ENCODE data around the gene CUL3.

DNA sequence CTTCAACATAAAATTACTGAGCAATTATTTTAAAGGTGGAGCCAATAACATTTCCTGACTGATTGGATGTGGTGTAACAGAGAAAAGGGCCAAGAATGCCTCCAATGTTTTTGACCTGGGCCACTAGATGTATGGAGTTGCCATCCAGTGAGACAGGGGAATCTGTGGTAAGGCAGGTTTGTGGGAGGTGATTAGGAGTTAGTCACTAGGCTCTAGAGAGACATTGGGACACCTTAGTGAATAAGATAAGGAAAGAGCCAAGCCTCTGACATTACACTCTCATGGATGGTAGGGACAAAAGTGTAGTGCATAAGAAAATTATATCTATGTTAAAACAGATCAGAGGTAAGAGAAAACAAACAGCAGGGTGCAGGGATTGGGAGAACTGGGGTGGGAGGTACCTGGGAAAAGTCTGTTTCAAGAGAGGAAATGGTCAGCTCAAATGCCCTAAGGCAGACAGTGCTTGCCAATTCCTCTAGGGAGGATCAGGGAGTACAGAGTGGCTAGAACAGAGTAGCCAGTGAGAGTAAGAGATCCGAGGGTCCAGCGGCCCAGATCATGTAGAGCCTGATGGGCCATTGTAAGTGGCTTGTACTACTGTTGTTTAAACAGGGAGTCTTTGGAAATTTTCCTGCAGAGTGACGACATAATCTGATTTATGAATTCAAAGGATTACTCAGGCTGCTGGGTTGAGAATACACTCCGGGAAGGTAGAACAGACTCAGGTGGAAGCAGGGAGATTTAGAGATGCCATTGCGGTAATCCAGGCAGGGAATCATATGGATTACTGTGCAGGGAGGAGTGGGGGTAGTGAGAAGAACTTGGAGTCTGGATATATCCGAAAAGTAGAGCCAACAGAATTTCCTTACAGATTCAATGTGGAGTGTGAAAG lies 45.7 kb upstream of the CUL3 start:
- no peak for TF ChIP-seq POLR2AphosphoS5 (IDR thresholded peaks at IDR 0.05; ENCODE audit: low read depth, low read length)
- no peak for TF ChIP-seq EGR1 (IDR thresholded peaks at IDR 0.05; ENCODE audit: low read depth)
- TF ChIP-seq, protein P1, sequence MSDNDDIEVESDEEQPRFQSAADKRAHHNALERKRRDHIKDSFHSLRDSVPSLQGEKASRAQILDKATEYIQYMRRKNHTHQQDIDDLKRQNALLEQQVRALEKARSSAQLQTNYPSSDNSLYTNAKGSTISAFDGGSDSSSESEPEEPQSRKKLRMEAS (IDR thresholded peaks at IDR 0.05), result no peak
- TF ChIP-seq, protein P2, sequence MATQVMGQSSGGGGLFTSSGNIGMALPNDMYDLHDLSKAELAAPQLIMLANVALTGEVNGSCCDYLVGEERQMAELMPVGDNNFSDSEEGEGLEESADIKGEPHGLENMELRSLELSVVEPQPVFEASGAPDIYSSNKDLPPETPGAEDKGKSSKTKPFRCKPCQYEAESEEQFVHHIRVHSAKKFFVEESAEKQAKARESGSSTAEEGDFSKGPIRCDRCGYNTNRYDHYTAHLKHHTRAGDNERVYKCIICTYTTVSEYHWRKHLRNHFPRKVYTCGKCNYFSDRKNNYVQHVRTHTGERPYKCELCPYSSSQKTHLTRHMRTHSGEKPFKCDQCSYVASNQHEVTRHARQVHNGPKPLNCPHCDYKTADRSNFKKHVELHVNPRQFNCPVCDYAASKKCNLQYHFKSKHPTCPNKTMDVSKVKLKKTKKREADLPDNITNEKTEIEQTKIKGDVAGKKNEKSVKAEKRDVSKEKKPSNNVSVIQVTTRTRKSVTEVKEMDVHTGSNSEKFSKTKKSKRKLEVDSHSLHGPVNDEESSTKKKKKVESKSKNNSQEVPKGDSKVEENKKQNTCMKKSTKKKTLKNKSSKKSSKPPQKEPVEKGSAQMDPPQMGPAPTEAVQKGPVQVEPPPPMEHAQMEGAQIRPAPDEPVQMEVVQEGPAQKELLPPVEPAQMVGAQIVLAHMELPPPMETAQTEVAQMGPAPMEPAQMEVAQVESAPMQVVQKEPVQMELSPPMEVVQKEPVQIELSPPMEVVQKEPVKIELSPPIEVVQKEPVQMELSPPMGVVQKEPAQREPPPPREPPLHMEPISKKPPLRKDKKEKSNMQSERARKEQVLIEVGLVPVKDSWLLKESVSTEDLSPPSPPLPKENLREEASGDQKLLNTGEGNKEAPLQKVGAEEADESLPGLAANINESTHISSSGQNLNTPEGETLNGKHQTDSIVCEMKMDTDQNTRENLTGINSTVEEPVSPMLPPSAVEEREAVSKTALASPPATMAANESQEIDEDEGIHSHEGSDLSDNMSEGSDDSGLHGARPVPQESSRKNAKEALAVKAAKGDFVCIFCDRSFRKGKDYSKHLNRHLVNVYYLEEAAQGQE (IDR thresholded peaks at IDR 0.05; ENCODE audit: low read depth), result no peak
- TF ChIP-seq, protein P3, sequence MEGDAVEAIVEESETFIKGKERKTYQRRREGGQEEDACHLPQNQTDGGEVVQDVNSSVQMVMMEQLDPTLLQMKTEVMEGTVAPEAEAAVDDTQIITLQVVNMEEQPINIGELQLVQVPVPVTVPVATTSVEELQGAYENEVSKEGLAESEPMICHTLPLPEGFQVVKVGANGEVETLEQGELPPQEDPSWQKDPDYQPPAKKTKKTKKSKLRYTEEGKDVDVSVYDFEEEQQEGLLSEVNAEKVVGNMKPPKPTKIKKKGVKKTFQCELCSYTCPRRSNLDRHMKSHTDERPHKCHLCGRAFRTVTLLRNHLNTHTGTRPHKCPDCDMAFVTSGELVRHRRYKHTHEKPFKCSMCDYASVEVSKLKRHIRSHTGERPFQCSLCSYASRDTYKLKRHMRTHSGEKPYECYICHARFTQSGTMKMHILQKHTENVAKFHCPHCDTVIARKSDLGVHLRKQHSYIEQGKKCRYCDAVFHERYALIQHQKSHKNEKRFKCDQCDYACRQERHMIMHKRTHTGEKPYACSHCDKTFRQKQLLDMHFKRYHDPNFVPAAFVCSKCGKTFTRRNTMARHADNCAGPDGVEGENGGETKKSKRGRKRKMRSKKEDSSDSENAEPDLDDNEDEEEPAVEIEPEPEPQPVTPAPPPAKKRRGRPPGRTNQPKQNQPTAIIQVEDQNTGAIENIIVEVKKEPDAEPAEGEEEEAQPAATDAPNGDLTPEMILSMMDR (IDR thresholded peaks at IDR 0.05 in 2 of 3, conservative IDR thresholded peaks at IDR 0.05 in 1 of 3; ENCODE audit: borderline replicate concordance in 1 of 3, insufficient read depth in 1 of 3, low read depth in 2 of 3, low read length in 2 of 3), result no peak
- no peak for TF ChIP-seq POLR2A (IDR thresholded peaks at IDR 0.05; ENCODE audit: borderline replicate concordance, extremely low read depth, insufficient read depth, insufficient read length)
- TF ChIP-seq YY1 (IDR thresholded peaks at IDR 0.05; ENCODE audit: extremely low read depth, insufficient replicate concordance, low read depth, low read length), result no peak
- no peak for TF ChIP-seq EZH2 (IDR thresholded peaks at IDR 0.05)
- no peak for TF ChIP-seq ZNF274 (IDR thresholded peaks at IDR 0.05; ENCODE audit: low read depth, low read length)
- no peak for TF ChIP-seq SP1 (IDR thresholded peaks at IDR 0.05; ENCODE audit: low read depth)
